GM12872 (cell line): ENCODE results near the gene SCRN1.

Source experiments
- TF ChIP-seq, protein P1 (sequence below): IDR thresholded peaks from 3 replicates; pipeline ENCODE4 v1.5.1; 2011; ENCODE audit warnings: low read depth, mild to moderate bottlenecking, low read length, moderate library complexity; ENCODE audit not compliant: insufficient read depth

SCRN1 gene

DNA sequence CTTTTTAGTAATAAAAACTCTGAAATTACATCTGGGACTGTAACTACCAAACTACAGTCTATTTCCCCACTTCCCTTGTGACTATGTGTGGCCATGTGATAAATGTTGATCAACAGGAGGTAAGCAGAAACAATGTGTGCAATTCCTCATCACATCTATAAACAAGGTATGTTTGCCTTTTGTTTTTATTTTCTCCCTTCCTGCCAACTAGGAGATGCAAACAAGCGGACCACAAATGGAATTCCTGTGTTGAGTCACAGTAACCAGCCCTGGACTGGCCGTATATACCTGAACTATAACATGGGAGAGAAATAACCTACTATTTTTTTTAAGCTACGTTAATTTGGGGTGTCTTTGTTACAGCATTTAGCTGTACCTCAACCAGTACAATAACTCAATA, 52.5 kb downstream of the SCRN1 start:
- TF ChIP-seq, protein P1, sequence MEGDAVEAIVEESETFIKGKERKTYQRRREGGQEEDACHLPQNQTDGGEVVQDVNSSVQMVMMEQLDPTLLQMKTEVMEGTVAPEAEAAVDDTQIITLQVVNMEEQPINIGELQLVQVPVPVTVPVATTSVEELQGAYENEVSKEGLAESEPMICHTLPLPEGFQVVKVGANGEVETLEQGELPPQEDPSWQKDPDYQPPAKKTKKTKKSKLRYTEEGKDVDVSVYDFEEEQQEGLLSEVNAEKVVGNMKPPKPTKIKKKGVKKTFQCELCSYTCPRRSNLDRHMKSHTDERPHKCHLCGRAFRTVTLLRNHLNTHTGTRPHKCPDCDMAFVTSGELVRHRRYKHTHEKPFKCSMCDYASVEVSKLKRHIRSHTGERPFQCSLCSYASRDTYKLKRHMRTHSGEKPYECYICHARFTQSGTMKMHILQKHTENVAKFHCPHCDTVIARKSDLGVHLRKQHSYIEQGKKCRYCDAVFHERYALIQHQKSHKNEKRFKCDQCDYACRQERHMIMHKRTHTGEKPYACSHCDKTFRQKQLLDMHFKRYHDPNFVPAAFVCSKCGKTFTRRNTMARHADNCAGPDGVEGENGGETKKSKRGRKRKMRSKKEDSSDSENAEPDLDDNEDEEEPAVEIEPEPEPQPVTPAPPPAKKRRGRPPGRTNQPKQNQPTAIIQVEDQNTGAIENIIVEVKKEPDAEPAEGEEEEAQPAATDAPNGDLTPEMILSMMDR, result no peak

DNA sequence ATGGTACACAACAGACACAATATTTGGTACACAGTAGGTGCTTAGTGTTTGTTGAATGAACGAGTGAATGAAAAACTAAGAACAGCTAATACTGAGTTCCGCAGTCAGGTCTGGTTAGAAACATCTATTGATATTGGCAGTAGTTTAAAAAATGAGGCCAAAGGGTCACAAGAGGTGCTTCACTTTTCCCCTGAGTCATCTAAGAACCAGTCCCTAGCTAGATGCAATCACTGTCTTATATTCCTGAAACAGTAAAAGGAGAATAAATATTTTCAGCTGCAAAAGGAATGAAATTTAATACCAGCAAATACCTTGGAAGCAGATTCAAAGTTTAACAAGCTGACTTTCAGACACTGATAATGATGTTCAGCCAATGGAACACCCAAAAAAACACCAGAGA, 54.5 kb downstream of the SCRN1 start:
- TF ChIP-seq, protein P1, result no peak

DNA sequence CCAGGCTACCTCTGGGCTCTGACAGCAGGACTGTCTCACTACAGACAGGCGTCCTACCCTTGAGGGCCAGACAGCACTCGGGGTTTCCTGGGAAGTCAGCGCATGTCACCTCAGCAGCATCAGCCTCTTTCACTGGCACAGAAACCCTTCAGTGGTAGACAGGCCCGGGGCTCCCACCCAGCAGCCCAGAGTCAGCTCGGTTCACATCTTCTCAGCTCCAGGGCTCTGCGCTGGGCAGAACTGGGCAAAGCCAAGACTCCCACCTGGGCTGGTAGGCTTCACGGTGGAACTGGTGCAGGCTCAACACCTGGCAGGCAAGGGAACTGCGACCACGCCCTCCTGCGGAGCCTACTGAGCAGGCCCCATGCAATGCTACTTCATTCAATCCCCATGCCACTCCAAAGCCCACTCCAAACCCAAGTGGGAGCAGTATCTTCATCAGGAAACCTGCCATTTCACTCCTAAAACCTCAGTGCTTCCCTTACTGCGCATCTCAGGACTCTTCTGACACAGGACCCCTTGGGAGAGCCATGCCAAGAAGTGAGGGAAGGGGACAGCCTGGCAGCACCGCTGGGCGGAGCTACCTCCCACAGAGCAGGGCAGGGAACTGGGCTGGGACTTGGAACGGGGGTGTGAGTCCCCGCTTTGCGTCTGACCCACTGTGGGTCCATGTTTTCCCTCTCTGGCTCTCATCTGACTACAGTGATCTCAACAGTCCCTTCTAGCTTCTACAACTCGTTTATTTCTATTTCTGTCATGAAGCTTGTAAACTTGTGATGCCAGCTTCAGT, 60.4 kb downstream of the SCRN1 start:
- TF ChIP-seq, protein P1, result no peak

DNA sequence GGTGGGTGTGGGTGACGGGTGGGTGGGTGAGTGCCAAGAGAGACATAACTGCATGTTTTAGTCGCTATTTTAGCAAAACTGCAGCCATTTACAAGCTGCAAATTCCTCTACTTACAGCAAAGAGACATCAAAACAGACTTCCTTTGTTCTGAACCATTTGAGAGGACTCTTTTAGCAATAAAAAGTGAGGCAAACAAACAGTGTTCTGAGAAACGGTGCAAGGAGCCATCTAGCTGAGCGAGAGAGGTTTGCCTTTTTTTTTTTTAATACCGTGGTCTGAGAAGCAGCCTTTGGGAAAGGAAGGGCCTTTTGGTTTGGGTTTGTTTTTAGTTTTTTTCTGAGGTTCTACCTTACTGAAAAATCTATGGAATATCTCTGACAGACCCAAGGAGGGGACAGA, 62.9 kb downstream of the SCRN1 start:
- TF ChIP-seq, protein P1, result no peak

DNA sequence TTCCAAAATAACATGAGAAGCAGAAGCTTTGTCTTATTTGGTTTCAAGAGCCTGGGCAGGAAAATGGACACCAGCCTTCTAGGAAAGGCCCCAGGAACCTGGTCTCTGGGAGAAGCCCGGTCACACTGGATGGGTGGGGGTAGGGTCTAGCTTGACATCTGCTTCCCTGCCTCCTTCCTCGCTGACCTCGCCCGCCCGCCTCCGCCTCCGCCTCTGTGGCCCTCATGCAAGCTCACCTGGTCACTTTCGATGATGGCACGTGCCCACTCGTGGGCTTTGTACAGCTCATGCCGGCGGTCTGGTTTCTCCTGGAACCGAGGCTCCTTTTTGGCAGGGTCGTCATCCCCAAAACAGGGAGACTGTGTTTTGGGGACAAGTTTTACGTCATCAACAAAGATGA, 63.4 kb downstream of the SCRN1 start:
- TF ChIP-seq, protein P1, result no peak

DNA sequence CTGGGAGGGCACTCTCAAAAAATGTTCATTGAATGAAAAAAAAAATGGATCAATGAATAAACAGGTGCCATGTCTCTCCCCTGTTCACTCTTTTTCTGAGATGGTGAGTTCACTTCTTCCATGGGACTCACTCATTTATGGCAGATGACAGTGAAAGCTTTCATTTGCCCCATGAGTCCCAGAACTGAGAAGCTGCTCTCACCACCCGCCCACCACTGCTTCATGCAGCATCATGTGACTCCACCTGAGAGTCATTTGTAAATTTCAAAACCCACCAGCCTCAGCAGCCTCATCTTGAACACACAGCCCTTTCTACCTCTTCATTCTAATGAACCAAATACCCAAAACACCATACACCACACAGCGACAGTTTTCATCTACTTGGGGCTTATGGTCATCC, 64.9 kb downstream of the SCRN1 start:
- TF ChIP-seq, protein P1, result no peak

DNA sequence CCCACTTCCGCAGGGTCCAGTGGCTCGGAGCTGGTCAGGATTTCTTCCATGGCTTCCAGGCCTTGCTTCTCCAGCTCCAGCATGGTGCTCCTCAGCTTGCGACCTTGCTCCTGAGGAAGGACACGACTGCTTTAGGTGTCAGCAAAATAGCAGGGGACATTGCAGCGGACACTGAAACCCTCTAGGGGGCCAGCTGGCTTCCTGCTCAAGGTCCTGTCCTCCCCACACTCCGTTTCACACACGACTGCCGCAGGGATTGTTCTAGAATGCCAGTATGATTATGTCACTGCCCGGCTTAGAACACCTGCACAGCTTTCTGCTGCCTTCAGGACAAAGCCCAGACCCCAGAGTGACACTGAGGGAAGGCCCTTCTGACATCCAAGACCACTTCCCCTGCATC, 65.6 kb downstream of the SCRN1 start:
- TF ChIP-seq, protein P1, result no peak
